Tibial artery (tissue), 4 donors: Measurements from ENCODE around the gene XPO5.
"Not testable (repeated sequence)": the region's sequence is repeated elsewhere in the genome, so short reads cannot be mapped to it uniquely, and the experiment has no call there.

Experiments
- DNase-seq, 2 donors: peaks; one replicate each; pipeline ENCODE4 v3.0.0-alpha.2; 2019
- H3K27ac ChIP-seq, 2 donors: fragments of 200-600 bp; sonication (generic) in 1 of 2; 1 replicate in 1 of 2; 2 replicates in 1 of 2; pipeline ENCODE4 v1.5.1; 2018 to 2019; ENCODE audit warnings: mild to moderate bottlenecking in 1 of 2
- H3K27me3 ChIP-seq, 2 donors: fragments of 200-600 bp; sonication (generic) in 1 of 2; one replicate each; pipeline versions ENCODE4 v1.5.1 to v1.6.0; 2016 to 2019
- H3K36me3 ChIP-seq, 3 donors: fragments of 200-600 bp; sonication (generic) in 2 of 3; one replicate each; pipeline ENCODE4 v1.5.1; 2016 to 2019; ENCODE audit warnings: mild to moderate bottlenecking in 2 of 3
- H3K4me1 ChIP-seq, 4 donors: fragments of 200-600 bp; sonication (generic) in 2 of 4; 1 replicate in 3 of 4; 2 replicates in 1 of 4; pipeline ENCODE4 v1.5.1; 2016 to 2019
- H3K4me3 ChIP-seq, 2 donors: fragments of 200-600 bp; sonication (generic) in 1 of 2; 1 replicate in 1 of 2; 2 replicates in 1 of 2; pipeline ENCODE4 v1.5.1; 2018 to 2019; ENCODE audit warnings: mild to moderate bottlenecking in 2 of 2
- H3K9me3 ChIP-seq, 3 donors: fragments of 200-600 bp; sonication (generic) in 1 of 3; one replicate each; pipeline ENCODE4 v1.5.1; 2016 to 2019
- intact Hi-C: fragments of 100-400 bp; cut with DNase I; formaldehyde crosslinking; loops from one replicate; pipeline ENCODE4 v1.15.0; 2023; ENCODE audit warnings: low total_unique reads
- TF ChIP-seq, protein P1 (sequence below), 2 experiments: fragments of 200-600 bp in 1 of 2; fragments of 450-650 bp in 1 of 2; IDR thresholded peaks; one replicate each; pipeline ENCODE4 v1.5.1; 2017 to 2019; ENCODE audit warnings: antibody characterized with exemption in 2 of 2, mild to moderate bottlenecking in 1 of 2, moderate library complexity in 1 of 2

Gene XPO5

GRCh38 chr6:43503443-43503842 is 72.4 kb downstream of the XPO5 start:
- H3K27me3 ChIP-seq, result no peaks in the 10 kb centered on the region
- intact Hi-C loops, result loop anchor here (10.0 kb wide), 2 partner anchors 139 to 239 kb away; partner anchors contain the start of gene ZNF318
- TF ChIP-seq, protein P1, sequence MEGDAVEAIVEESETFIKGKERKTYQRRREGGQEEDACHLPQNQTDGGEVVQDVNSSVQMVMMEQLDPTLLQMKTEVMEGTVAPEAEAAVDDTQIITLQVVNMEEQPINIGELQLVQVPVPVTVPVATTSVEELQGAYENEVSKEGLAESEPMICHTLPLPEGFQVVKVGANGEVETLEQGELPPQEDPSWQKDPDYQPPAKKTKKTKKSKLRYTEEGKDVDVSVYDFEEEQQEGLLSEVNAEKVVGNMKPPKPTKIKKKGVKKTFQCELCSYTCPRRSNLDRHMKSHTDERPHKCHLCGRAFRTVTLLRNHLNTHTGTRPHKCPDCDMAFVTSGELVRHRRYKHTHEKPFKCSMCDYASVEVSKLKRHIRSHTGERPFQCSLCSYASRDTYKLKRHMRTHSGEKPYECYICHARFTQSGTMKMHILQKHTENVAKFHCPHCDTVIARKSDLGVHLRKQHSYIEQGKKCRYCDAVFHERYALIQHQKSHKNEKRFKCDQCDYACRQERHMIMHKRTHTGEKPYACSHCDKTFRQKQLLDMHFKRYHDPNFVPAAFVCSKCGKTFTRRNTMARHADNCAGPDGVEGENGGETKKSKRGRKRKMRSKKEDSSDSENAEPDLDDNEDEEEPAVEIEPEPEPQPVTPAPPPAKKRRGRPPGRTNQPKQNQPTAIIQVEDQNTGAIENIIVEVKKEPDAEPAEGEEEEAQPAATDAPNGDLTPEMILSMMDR (IDR thresholded peaks at IDR 0.05), result no peak
- peaks cover 0 to 18% (median 3%) of the 10 kb centered on the region in 4 donors for H3K4me1 ChIP-seq
- no peak overlapping the region for H3K27ac ChIP-seq
- H3K9me3 ChIP-seq, result no peaks in the 10 kb centered on the region
- peaks cover 57 to 77% (median 69%) of the 10 kb centered on the region in 3 donors for H3K36me3 ChIP-seq
- DNase-seq, result peak in 1 of 2 donors; percentile 52
- H3K4me3 ChIP-seq, result no peak overlapping the region

DNA sequence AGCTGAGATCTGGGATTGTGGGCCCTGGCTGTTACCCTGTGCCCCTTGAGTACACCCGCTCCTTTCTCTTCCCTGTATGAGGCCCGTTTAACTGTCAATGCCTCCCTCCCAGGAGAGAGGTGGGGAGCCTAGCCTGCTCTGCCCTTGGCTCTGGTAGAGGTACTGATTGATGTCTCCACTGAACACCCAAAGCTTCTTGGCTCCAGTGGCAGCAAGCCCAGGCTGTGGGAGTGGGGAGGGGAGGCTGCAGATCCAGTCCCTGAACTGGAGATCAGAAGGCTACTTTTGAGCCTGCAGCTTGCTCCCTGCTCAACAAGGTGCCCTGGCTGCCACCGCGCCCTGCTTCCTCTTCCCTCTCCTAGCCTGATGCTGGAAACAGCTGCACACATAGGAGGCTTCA is 73.2 kb downstream of the XPO5 start:
- TF ChIP-seq, protein P1 (IDR thresholded peaks at IDR 0.05), result no peak
- Histone ChIP-seq H3K27ac (no peak overlapping the region), H3K4me1 (peaks cover 0 to 24% (median 2%) of the 10 kb centered on the region in 4 donors), H3K36me3 (peaks cover 57 to 85% (median 77%) of the 10 kb centered on the region in 3 donors), H3K27me3 (no peaks in the 10 kb centered on the region), H3K4me3 (no peak overlapping the region), H3K9me3 (no peaks in the 10 kb centered on the region)
- intact Hi-C loops, result loop anchor here (10.0 kb wide), 2 partner anchors 138 to 238 kb away; partner anchors contain the start of gene ZNF318
- DNase-seq, result no peak

DNA sequence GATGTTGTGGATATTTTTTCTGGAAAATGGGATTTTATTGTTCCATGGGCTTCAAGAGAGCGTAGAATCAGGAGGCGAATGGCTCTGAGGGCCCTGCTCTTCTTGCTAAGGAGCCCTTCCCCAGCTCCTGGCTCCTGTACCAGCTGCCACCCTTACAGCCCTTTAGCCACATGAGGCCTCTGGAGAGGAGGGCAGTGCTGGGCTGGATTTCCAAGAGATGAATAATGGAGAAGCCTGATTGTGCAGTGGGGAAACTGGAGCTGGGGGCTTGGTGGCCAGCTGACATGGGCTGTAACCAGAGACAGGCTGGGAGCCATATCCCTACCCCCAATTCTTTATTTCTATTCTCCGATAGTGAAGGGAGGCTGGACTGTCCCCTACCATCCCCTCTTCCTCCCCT is 74.9 kb downstream of the XPO5 start:
- no peaks in the 10 kb centered on the region for H3K27me3 ChIP-seq
- no peak overlapping the region for H3K4me3 ChIP-seq
- TF ChIP-seq, protein P1 (IDR thresholded peaks at IDR 0.05), result no peak
- peaks cover 57 to 85% (median 78%) of the 10 kb centered on the region in 3 donors for H3K36me3 ChIP-seq
- peaks cover 0 to 37% (median 13%) of the 10 kb centered on the region in 4 donors for H3K4me1 ChIP-seq
- no peaks in the 10 kb centered on the region for H3K9me3 ChIP-seq
- H3K27ac ChIP-seq, result no peak overlapping the region
- DNase-seq, result no peak
- intact Hi-C loops, result loop anchor here (10.0 kb wide), 2 partner anchors 136 to 236 kb away; partner anchors contain the start of gene ZNF318

GRCh38 chr6:43499028-43499815 is 76.6 kb downstream of the XPO5 start:
- Histone ChIP-seq H3K4me1 (peaks cover 0 to 49% (median 24%) of the 10 kb centered on the region in 4 donors), H3K27ac (peak overlapping the region; percentile 6 to 28), H3K27me3 (no peaks in the 10 kb centered on the region), H3K9me3 (no peaks in the 10 kb centered on the region), H3K36me3 (peaks cover 47 to 68% (median 62%) of the 10 kb centered on the region in 3 donors), H3K4me3 (no peak overlapping the region)
- intact Hi-C loops, result no loop called here
- DNase-seq, result no peak
- TF ChIP-seq, protein P1 (IDR thresholded peaks at IDR 0.05), result no peak

GRCh38 chr6:43498291-43498690 is 77.5 kb downstream of the XPO5 start:
- intact Hi-C loops, H3K27ac ChIP-seq, DNase-seq, H3K4me3 ChIP-seq, H3K9me3 ChIP-seq, H3K27me3 ChIP-seq: not testable (repeated sequence)
- H3K4me1 ChIP-seq, result peaks cover 0 to 49% (median 24%) of the 10 kb centered on the region in 4 donors
- H3K36me3 ChIP-seq, result peaks cover 40 to 59% (median 55%) of the 10 kb centered on the region in 3 donors

DNA sequence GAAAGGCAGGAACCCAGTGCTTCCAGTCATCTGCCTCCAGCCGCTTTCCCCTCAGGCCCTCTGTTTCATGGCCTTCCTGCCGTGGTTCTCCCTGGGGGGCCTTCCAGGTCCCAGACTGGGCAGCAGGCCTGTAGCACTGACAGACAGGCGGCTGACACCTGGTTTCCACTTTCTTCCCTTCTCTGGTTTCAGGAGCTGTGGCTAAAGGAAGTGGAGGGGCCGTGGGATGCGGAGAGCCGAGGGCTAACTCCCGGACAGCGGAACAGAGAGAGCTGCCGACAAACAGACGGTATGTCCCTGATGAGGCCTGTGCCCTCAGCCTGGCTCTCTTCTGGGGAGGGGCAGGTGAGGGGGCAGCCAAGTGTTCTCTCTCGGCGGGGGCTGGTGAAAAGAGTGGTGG is 78.1 kb downstream of the XPO5 start:
- no peaks in the 10 kb centered on the region for H3K9me3 ChIP-seq
- intact Hi-C loops, result no loop called here
- DNase-seq, result no peak
- peak overlapping the region in 1 of 2 donors; percentile 46 for H3K27ac ChIP-seq
- no peak overlapping the region for H3K4me3 ChIP-seq
- peaks cover 34 to 53% (median 49%) of the 10 kb centered on the region in 3 donors for H3K36me3 ChIP-seq
- TF ChIP-seq, protein P1 (IDR thresholded peaks at IDR 0.05), result no peak
- no peaks in the 10 kb centered on the region for H3K27me3 ChIP-seq
- H3K4me1 ChIP-seq, result peaks cover 0 to 55% (median 26%) of the 10 kb centered on the region in 4 donors
